Measurements from ENCODE around the gene UBE2R2. TPM values are rescaled to one million over a fixed set of nuclear protein-coding genes. Genes with fewer than 3 reads are reported as not detected.
A peak's percentile ranks its signal among the peaks of the same experiment; 100 is the strongest.

Gene UBE2R2
- total and polyA plus RNA-seq, 9 donors, result 19.6 to 76.0 (median 43.3) TPM

- Histone ChIP-seq H3K27me3 (no peaks in the 10 kb centered on the region), H3K9me3 (no peaks in the 10 kb centered on the region), H3K36me3 (no peaks in the 10 kb centered on the region), H3K4me1 (ENCODE audit: insufficient read depth) (no peaks in the 10 kb centered on the region), H3K27ac (no peak overlapping the region), H3K4me3 (no peak overlapping the region)
- TF ChIP-seq POLR2A (IDR thresholded peaks at IDR 0.05) (no peak), EP300 (IDR thresholded peaks at IDR 0.05) (no peak)
- TF ChIP-seq, protein P1, sequence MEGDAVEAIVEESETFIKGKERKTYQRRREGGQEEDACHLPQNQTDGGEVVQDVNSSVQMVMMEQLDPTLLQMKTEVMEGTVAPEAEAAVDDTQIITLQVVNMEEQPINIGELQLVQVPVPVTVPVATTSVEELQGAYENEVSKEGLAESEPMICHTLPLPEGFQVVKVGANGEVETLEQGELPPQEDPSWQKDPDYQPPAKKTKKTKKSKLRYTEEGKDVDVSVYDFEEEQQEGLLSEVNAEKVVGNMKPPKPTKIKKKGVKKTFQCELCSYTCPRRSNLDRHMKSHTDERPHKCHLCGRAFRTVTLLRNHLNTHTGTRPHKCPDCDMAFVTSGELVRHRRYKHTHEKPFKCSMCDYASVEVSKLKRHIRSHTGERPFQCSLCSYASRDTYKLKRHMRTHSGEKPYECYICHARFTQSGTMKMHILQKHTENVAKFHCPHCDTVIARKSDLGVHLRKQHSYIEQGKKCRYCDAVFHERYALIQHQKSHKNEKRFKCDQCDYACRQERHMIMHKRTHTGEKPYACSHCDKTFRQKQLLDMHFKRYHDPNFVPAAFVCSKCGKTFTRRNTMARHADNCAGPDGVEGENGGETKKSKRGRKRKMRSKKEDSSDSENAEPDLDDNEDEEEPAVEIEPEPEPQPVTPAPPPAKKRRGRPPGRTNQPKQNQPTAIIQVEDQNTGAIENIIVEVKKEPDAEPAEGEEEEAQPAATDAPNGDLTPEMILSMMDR (IDR thresholded peaks at IDR 0.05), result no peak
- WGBS, 3 donors, result 76 to 84% (median 80%) methylated on average over 20 of the region's 20 CpGs
- no peak for DNase-seq
- intact Hi-C loops (cut with DNase I), result no loop called here
Observed at GRCh38 chr9:33932078-33932807, 115.3 kb downstream of the UBE2R2 start.

GRCh38 chr9:33934188-33934878, 117.4 kb downstream of the UBE2R2 start:
- H3K4me3 ChIP-seq, result no peak overlapping the region
- TF ChIP-seq, protein P1 (IDR thresholded peaks at IDR 0.05), result no peak
- TF ChIP-seq POLR2A (IDR thresholded peaks at IDR 0.05) (no peak), EP300 (IDR thresholded peaks at IDR 0.05) (no peak)
- H3K27me3 ChIP-seq, result no peaks in the 10 kb centered on the region
- 77 to 85% (median 79%) methylated on average over 5 of the region's 5 CpGs for WGBS, 3 donors
- H3K27ac ChIP-seq, result no peak overlapping the region
- intact Hi-C loops (cut with DNase I), result no loop called here
- no peak for DNase-seq
- no peaks in the 10 kb centered on the region for H3K36me3 ChIP-seq
- H3K4me1 ChIP-seq (ENCODE audit: insufficient read depth), result no peaks in the 10 kb centered on the region
- no peaks in the 10 kb centered on the region for H3K9me3 ChIP-seq

DNA sequence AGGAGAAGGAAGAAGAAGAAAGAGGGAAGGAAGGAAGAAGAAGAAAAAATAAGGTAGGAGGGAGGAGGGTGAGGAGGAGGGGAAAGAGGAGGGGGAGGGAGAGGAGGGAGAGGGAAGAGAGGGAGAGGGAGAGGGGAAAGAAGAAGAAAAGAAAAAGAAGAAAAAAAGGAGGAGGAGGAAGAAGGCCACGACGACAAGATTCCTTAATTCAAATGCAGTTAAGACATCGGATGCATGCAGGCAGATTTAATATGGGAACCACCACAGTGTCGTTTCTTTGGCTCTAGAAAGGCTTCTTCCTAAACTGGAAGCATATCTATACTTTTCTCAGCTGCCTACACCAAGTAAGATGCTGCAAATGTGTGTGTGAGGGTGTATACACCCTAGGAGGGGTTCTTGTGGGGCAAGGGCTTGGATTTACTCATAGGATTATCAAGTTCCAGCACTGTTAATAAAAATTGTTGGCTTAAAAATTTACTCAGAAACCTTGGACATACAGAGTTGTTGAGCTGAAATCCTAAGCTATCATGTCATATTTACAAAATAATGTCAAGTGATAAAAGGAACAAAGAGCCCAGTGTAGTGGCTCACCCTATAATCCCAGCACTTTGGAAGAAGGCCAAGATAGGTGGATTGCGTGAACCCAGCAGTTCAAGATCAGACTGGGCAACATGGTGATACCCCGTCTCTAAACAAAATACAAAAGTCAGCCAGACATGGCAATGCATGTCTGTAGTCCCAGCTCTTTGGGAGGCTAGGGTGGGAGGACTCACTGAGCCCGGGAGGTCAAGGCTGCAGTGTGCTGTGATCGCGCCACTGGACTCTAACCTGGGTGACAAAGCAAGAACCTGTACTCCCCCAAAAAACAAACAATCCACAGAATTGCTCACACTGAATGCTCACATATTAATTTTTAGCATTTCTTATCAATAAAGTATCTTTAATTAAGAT, 123.2 kb downstream of the UBE2R2 start:
- peaks cover 3% of the 10 kb centered on the region for H3K4me1 ChIP-seq (ENCODE audit: insufficient read depth)
- no peak for DNase-seq
- no peak overlapping the region for H3K4me3 ChIP-seq
- TF ChIP-seq POLR2A (IDR thresholded peaks at IDR 0.05) (no peak), EP300 (IDR thresholded peaks at IDR 0.05) (no peak)
- TF ChIP-seq, protein P1 (IDR thresholded peaks at IDR 0.05), result no peak
- intact Hi-C loops (cut with DNase I), result no loop called here
- H3K27ac ChIP-seq, result peak overlapping the region in 1 of 2 donors; percentile 8
- no peaks in the 10 kb centered on the region for H3K27me3 ChIP-seq
- 17 to 34% (median 20%) methylated on average over 9 of the region's 9 CpGs for whole genome bisulfite sequencing, 3 donors
- no peaks in the 10 kb centered on the region for H3K9me3 ChIP-seq
- no peaks in the 10 kb centered on the region for H3K36me3 ChIP-seq

DNA sequence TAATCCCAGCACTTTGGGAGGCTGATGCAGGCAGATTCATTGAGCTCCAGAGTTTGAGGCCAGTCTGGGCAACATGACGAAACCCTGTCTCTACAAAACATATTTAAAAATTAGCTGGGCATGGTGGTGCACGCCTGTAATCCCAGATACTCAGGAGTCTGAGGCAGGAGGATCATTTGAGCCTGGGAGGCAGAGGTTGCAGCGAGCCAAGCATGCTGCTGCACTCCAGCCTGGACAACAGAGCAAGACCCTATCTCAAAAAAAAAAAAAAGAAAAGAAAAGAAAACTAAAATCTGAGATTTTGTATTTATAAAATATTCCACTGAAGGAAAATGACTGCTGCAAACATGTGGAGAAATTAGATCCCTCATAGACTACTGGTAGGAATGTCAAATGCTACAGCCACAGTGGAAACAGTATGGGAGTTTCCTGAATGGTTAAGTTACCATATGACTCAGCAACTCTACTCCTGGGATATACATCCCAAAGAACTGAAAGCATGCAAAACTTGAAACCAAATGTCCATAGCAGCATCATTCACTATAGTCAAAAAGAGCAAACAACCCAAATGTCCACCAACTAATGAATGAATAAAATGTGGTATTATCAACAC, 125.6 kb downstream of the UBE2R2 start:
- Histone ChIP-seq H3K27me3 (no peaks in the 10 kb centered on the region), H3K27ac (no peak overlapping the region), H3K9me3 (no peaks in the 10 kb centered on the region), H3K36me3 (no peaks in the 10 kb centered on the region), H3K4me1 (ENCODE audit: insufficient read depth) (peaks cover 3% of the 10 kb centered on the region), H3K4me3 (no peak overlapping the region)
- intact Hi-C loops (cut with DNase I), result no loop called here
- TF ChIP-seq, protein P1 (IDR thresholded peaks at IDR 0.05), result no peak
- TF ChIP-seq POLR2A (IDR thresholded peaks at IDR 0.05) (no peak), EP300 (IDR thresholded peaks at IDR 0.05) (no peak)
- no peak for DNase-seq
- 95 to 100% (median 97%) methylated on average over 3 of the region's 3 CpGs for WGBS, 3 donors
